ENCODE results near the gene MGLL.

DNA sequence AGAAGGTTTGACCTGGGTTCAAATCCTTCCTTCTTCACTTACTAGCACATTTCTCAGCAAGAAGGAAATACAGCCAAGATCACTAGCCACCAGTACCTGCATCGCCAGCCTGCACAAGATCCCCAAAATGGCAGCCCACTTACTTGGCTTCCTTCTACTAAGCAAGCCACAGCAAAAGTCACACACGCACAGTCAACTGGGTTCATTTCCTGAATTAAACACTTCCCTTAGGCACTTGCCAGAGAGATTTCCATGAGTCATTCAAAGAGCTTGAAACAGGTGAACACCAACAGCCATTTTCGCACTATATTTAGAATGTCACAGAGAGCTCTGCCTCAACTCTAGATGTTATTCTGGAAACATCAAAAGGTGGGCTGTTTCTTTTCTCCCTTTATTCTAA is 42.6 kb downstream of the MGLL start:
- no peak for TF ChIP-seq POLR2A (IDR thresholded peaks at IDR 0.05)
- TF ChIP-seq, protein P1, sequence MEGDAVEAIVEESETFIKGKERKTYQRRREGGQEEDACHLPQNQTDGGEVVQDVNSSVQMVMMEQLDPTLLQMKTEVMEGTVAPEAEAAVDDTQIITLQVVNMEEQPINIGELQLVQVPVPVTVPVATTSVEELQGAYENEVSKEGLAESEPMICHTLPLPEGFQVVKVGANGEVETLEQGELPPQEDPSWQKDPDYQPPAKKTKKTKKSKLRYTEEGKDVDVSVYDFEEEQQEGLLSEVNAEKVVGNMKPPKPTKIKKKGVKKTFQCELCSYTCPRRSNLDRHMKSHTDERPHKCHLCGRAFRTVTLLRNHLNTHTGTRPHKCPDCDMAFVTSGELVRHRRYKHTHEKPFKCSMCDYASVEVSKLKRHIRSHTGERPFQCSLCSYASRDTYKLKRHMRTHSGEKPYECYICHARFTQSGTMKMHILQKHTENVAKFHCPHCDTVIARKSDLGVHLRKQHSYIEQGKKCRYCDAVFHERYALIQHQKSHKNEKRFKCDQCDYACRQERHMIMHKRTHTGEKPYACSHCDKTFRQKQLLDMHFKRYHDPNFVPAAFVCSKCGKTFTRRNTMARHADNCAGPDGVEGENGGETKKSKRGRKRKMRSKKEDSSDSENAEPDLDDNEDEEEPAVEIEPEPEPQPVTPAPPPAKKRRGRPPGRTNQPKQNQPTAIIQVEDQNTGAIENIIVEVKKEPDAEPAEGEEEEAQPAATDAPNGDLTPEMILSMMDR (IDR thresholded peaks at IDR 0.05), result no peak
- no peak for TF ChIP-seq EP300 (IDR thresholded peaks at IDR 0.05)
- TF ChIP-seq POLR2AphosphoS5 (IDR thresholded peaks at IDR 0.05), result no peak

All from suprapubic skin (tissue), 4 donors.